Mesothelial cell of epicardium (in vitro differentiated cells): ENCODE data around the gene DPY19L1. TPM values are rescaled to one million over a fixed set of nuclear protein-coding genes. Genes with fewer than 3 reads are reported as not detected.
"Not testable (repeated sequence)": the region's sequence is repeated elsewhere in the genome, so short reads cannot be mapped to it uniquely, and the experiment has no call there.

Experiments used
- DNase-seq, 2 experiments: peaks; one replicate each; pipeline ENCODE4 v3.0.0; 2021; ENCODE audit warnings: low spot score in 2 of 2; ENCODE audit not compliant: unreplicated experiment in 2 of 2
- H3K27ac Mint-ChIP-seq: 2 replicates; pipeline ENCODE4 v1.8.0; 2021; ENCODE audit warnings: mixed read lengths
- H3K27me3 Mint-ChIP-seq: 2 replicates; pipeline ENCODE4 v1.8.0; 2021; ENCODE audit warnings: low read depth, mixed read lengths
- H3K36me3 Mint-ChIP-seq: 2 replicates; pipeline ENCODE4 v1.8.0; 2021; ENCODE audit warnings: mixed read lengths
- H3K4me1 Mint-ChIP-seq: 2 replicates; pipeline ENCODE4 v1.8.0; 2021; ENCODE audit warnings: mixed read lengths
- H3K4me3 Mint-ChIP-seq: 2 replicates; pipeline ENCODE4 v1.8.0; 2021; ENCODE audit warnings: mild to moderate bottlenecking, moderate library complexity, mixed read lengths
- H3K9me3 Mint-ChIP-seq: 2 replicates; pipeline ENCODE4 v1.8.0; 2021; ENCODE audit warnings: mixed read lengths
- CTCF ChIP-seq: fragments of 200-600 bp; sonication (generic); IDR thresholded peaks from one replicate; pipeline ENCODE4 v1.5.0; 2021; ENCODE audit warnings: antibody characterized with exemption; ENCODE audit not compliant: unreplicated experiment
- microRNA-seq: library from miRNA; unstranded; fragments of <30 nt; microRNA quantifications from one replicate; pipeline ENCODE4 v1.2.0, GENCODE V29; 2021; ENCODE audit warnings: inconsistent platforms, mixed read lengths
- total RNA-seq: library from RNA; stranded (reverse); gene quantifications from 3 replicates; pipeline ENCODE4 v1.2.1, GENCODE V29; 2021

Gene DPY19L1
- total RNA-seq, 1 donor from 2014 or later, result 21.8 TPM

GRCh38 chr7:34895202-34895601, 142.1 kb downstream of the DPY19L1 start:
- Mint-ChIP-seq H3K36me3 (no peaks in the 10 kb centered on the region), H3K4me1 (no peaks in the 10 kb centered on the region), H3K27ac (no peak overlapping the region), H3K9me3 (peaks cover 27% of the 10 kb centered on the region), H3K27me3 (no peaks in the 10 kb centered on the region), H3K4me3 (no peak overlapping the region)
- no peak for DNase-seq
- TF ChIP-seq CTCF, result no peak

GRCh38 chr7:34889951-34890350, 147.3 kb downstream of the DPY19L1 start:
- H3K27ac Mint-ChIP-seq, result no peak overlapping the region
- peaks cover 14% of the 10 kb centered on the region for H3K9me3 Mint-ChIP-seq
- no peak overlapping the region for H3K4me3 Mint-ChIP-seq
- no peaks in the 10 kb centered on the region for H3K4me1 Mint-ChIP-seq
- H3K36me3 Mint-ChIP-seq, result no peaks in the 10 kb centered on the region
- TF ChIP-seq CTCF, result no peak
- H3K27me3 Mint-ChIP-seq, result no peaks in the 10 kb centered on the region
- no peak for DNase-seq

GRCh38 chr7:34886856-34887255, 150.4 kb downstream of the DPY19L1 start:
- H3K27me3 Mint-ChIP-seq, result no peaks in the 10 kb centered on the region
- TF ChIP-seq CTCF, result no peak
- peaks cover 17% of the 10 kb centered on the region for H3K9me3 Mint-ChIP-seq
- H3K4me1 Mint-ChIP-seq, result no peaks in the 10 kb centered on the region
- H3K27ac Mint-ChIP-seq, result no peak overlapping the region
- no peaks in the 10 kb centered on the region for H3K36me3 Mint-ChIP-seq
- H3K4me3 Mint-ChIP-seq, result no peak overlapping the region
- DNase-seq, result no peak

GRCh38 chr7:34883855-34884254, 153.4 kb downstream of the DPY19L1 start:
- not testable (repeated sequence) for H3K27me3 Mint-ChIP-seq, DNase-seq, H3K36me3 Mint-ChIP-seq, H3K27ac Mint-ChIP-seq, H3K4me3 Mint-ChIP-seq, H3K4me1 Mint-ChIP-seq
- H3K9me3 Mint-ChIP-seq, result peaks cover 19% of the 10 kb centered on the region

GRCh38 chr7:34879871-34880270, 157.4 kb downstream of the DPY19L1 start:
- TF ChIP-seq CTCF, result no peak
- Mint-ChIP-seq H3K27ac (no peak overlapping the region), H3K36me3 (no peaks in the 10 kb centered on the region), H3K4me1 (no peaks in the 10 kb centered on the region), H3K4me3 (no peak overlapping the region), H3K27me3 (no peaks in the 10 kb centered on the region), H3K9me3 (peaks cover 15% of the 10 kb centered on the region)
- DNase-seq, result no peak

GRCh38 chr7:34878944-34879735, 158.1 kb downstream of the DPY19L1 start:
- not testable (repeated sequence) for H3K4me1 Mint-ChIP-seq, H3K27ac Mint-ChIP-seq, H3K36me3 Mint-ChIP-seq, H3K4me3 Mint-ChIP-seq, DNase-seq, H3K27me3 Mint-ChIP-seq
- H3K9me3 Mint-ChIP-seq, result peaks cover 14% of the 10 kb centered on the region

Small RNAs within 50 kb of the gene (microRNA-seq; reads per million reads assigned to microRNA genes)
- gene MIR548N, result 0.88 reads per million

Other genes starting within 250 kb of the DPY19L1 start
- gene TBX20, start 216.6 kb upstream of the DPY19L1 start, total RNA-seq, result 8.1 to 9.4 TPM (median 8.2 TPM) in 3 replicates